Activated effector memory CD4-positive, alpha-beta T cell treated with anti-CD3 and anti-CD28 coated beads, Interleukin-2, amount 50 U/mL, for 16 hours (primary cell): ENCODE data around the gene MTHFD2.
"Not testable (repeated sequence)": the region's sequence is repeated elsewhere in the genome, so short reads cannot be mapped to it uniquely, and the experiment has no call there.

Experiments
- DNase-seq: peaks from one replicate; pipeline ENCODE4 v3.0.0-alpha.2; 2020

MTHFD2 gene

GRCh38 chr2:74198023-74198460 lies 373 bp upstream of the MTHFD2 start:
- no peak for DNase-seq

GRCh38 chr2:74199275-74199701 lies 873 bp downstream of the MTHFD2 start:
- DNase-seq: peak; percentile 69

- peak; percentile 68 for DNase-seq
Observed at GRCh38 chr2:74199871-74200305, 1.5 kb downstream of the MTHFD2 start.

- no peak for DNase-seq
Observed at GRCh38 chr2:74201196-74201595, 2.8 kb downstream of the MTHFD2 start.

- no peak for DNase-seq
Observed at GRCh38 chr2:74201596-74201995, 3.2 kb downstream of the MTHFD2 start.

GRCh38 chr2:74204436-74204835 lies 6.0 kb downstream of the MTHFD2 start:
- peak; percentile 53 for DNase-seq

GRCh38 chr2:74205113-74205512 lies 6.7 kb downstream of the MTHFD2 start:
- no peak for DNase-seq

GRCh38 chr2:74205596-74205995 lies 7.2 kb downstream of the MTHFD2 start:
- peak; percentile 71 for DNase-seq

- DNase-seq: peak; percentile 74
Observed at GRCh38 chr2:74206180-74206688, 7.8 kb downstream of the MTHFD2 start.

GRCh38 chr2:74212702-74213410 lies 14.4 kb downstream of the MTHFD2 start:
- no peak for DNase-seq

- not testable (repeated sequence) for DNase-seq
Observed at GRCh38 chr2:74215771-74216170, 17.4 kb downstream of the MTHFD2 start.

GRCh38 chr2:74216642-74217041 lies 18.2 kb downstream of the MTHFD2 start:
- no peak for DNase-seq

- DNase-seq: no peak
Observed at GRCh38 chr2:74219846-74220486, 21.6 kb downstream of the MTHFD2 start.

GRCh38 chr2:74221091-74221490 lies 22.7 kb downstream of the MTHFD2 start:
- DNase-seq: no peak

GRCh38 chr2:74221604-74222299 lies 23.3 kb downstream of the MTHFD2 start:
- DNase-seq: no peak

- no peak for DNase-seq
Observed at GRCh38 chr2:74222300-74222650, 23.9 kb downstream of the MTHFD2 start.

GRCh38 chr2:74223941-74224770 lies 25.7 kb downstream of the MTHFD2 start:
- DNase-seq: no peak

- DNase-seq: no peak
Observed at GRCh38 chr2:74225698-74226459, 27.5 kb downstream of the MTHFD2 start.

- DNase-seq: no peak
Observed at GRCh38 chr2:74226648-74227213, 28.3 kb downstream of the MTHFD2 start.

GRCh38 chr2:74227646-74228045 lies 29.2 kb downstream of the MTHFD2 start:
- DNase-seq: no peak

GRCh38 chr2:74228772-74229171 lies 30.4 kb downstream of the MTHFD2 start:
- DNase-seq: no peak

- not testable (repeated sequence) for DNase-seq
Observed at GRCh38 chr2:74229865-74230264, 31.4 kb downstream of the MTHFD2 start.
